Parathyroid adenoma (tissue), 2 donors: ENCODE results near the gene CLDN6.

ENCODE experiments used
- H2AFZ ChIP-seq: fragments of 300-600 bp; sonication (generic); one replicate; pipeline ENCODE4 v1.7.0; 2017; ENCODE audit warnings: antibody characterized with exemption, mild to moderate bottlenecking
- H3K27ac ChIP-seq: fragments of 300-600 bp; sonication (generic); one replicate; pipeline ENCODE4 v1.7.0; 2017
- H3K27me3 ChIP-seq: fragments of 300-600 bp; sonication (generic); one replicate; pipeline ENCODE4 v1.7.0; 2017; ENCODE audit warnings: low read length; ENCODE audit not compliant: control insufficient read depth, insufficient read depth
- H3K36me3 ChIP-seq: fragments of 300-600 bp; sonication (generic); one replicate; pipeline ENCODE4 v1.7.0; 2017; ENCODE audit warnings: low read length; ENCODE audit not compliant: control insufficient read depth, insufficient read depth
- H3K4me1 ChIP-seq: fragments of 300-600 bp; sonication (generic); one replicate; pipeline ENCODE4 v1.7.0; 2017; ENCODE audit warnings: control low read depth
- H3K4me2 ChIP-seq: fragments of 300-600 bp; sonication (generic); one replicate; pipeline ENCODE4 v1.7.0; 2017; ENCODE audit warnings: low read length
- H3K4me3 ChIP-seq: fragments of 300-600 bp; sonication (generic); one replicate; pipeline ENCODE4 v1.7.0; 2017; ENCODE audit warnings: low read depth, low read length
- H3K79me2 ChIP-seq: fragments of 300-600 bp; sonication (generic); one replicate; pipeline ENCODE4 v1.7.0; 2017; ENCODE audit warnings: control low read depth
- H3K9ac ChIP-seq: fragments of 300-600 bp; sonication (generic); one replicate; pipeline ENCODE4 v1.7.0; 2017; ENCODE audit warnings: mild to moderate bottlenecking
- H3K9me3 ChIP-seq: fragments of 300-600 bp; sonication (generic); one replicate; pipeline ENCODE4 v1.7.0; 2017; ENCODE audit warnings: low read length; ENCODE audit not compliant: control insufficient read depth
- CTCF ChIP-seq: fragments of 300-600 bp; sonication (generic); IDR thresholded peaks from one replicate; pipeline ENCODE4 v1.7.0; 2017; ENCODE audit warnings: antibody characterized with exemption, mild to moderate bottlenecking
- donor health status: primary hyperparathyroidism.

Gene CLDN6

GRCh38 chr16:2973093-2973492 lies 44.9 kb downstream of the CLDN6 start:
- Histone ChIP-seq H2AFZ (no peak overlapping the region), H3K36me3 (no peaks in the 10 kb centered on the region), H3K79me2 (no peaks in the 10 kb centered on the region), H3K27ac (no peak overlapping the region), H3K4me3 (no peak overlapping the region), H3K4me1 (peaks cover 17% of the 10 kb centered on the region), H3K9ac (no peak overlapping the region), H3K4me2 (no peak overlapping the region), H3K9me3 (no peaks in the 10 kb centered on the region), H3K27me3 (no peaks in the 10 kb centered on the region)
- no peak for TF ChIP-seq CTCF

GRCh38 chr16:2971985-2972784 lies 45.8 kb downstream of the CLDN6 start:
- no peak for TF ChIP-seq CTCF
- Histone ChIP-seq H2AFZ (no peak overlapping the region), H3K4me2 (no peak overlapping the region), H3K9me3 (no peaks in the 10 kb centered on the region), H3K9ac (no peak overlapping the region), H3K27me3 (no peaks in the 10 kb centered on the region), H3K36me3 (no peaks in the 10 kb centered on the region), H3K79me2 (no peaks in the 10 kb centered on the region), H3K4me3 (no peak overlapping the region), H3K4me1 (peaks cover 19% of the 10 kb centered on the region), H3K27ac (no peak overlapping the region)

- Histone ChIP-seq H3K79me2 (no peaks in the 10 kb centered on the region), H3K9me3 (no peaks in the 10 kb centered on the region), H3K4me2 (peak overlapping the region; percentile 93), H3K36me3 (no peaks in the 10 kb centered on the region), H3K27me3 (no peaks in the 10 kb centered on the region), H3K27ac (peak overlapping the region; percentile 78), H2AFZ (no peak overlapping the region), H3K4me1 (peaks cover 19% of the 10 kb centered on the region), H3K4me3 (peak overlapping the region; percentile 67), H3K9ac (no peak overlapping the region)
- no peak for TF ChIP-seq CTCF
These were observed 46.6 kb downstream of the CLDN6 start for GRCh38 chr16:2971134-2971984.

GRCh38 chr16:2970563-2970962 lies 47.4 kb downstream of the CLDN6 start:
- peak overlapping the region; percentile 14 for H3K9ac ChIP-seq
- no peaks in the 10 kb centered on the region for H3K36me3 ChIP-seq
- H3K27me3 ChIP-seq: no peaks in the 10 kb centered on the region
- peak overlapping the region; percentile 67 for H3K4me3 ChIP-seq
- peak overlapping the region; percentile 74 for H2AFZ ChIP-seq
- H3K9me3 ChIP-seq: no peaks in the 10 kb centered on the region
- peak overlapping the region; percentile 78 for H3K27ac ChIP-seq
- H3K4me2 ChIP-seq: peak overlapping the region; percentile 93
- H3K79me2 ChIP-seq: no peaks in the 10 kb centered on the region
- peaks cover 19% of the 10 kb centered on the region for H3K4me1 ChIP-seq
- TF ChIP-seq CTCF: no peak
